ENCODE data around the gene ODAM.
"Not testable (repeated sequence)": the region's sequence is repeated elsewhere in the genome, so short reads cannot be mapped to it uniquely, and the experiment has no call there.

ODAM gene

GRCh38 chr4:70225824-70226223 is 30.3 kb downstream of the ODAM start, which contains the start of gene FDCSP:
TSS of gene FDCSP (plus strand) at chr4:70226124. CDS start at chr4:70231195, 5,071 bp downstream.
- no peak within 1 kb of the TSS for H3K4me3 ChIP-seq (ENCODE audit: low read depth, low read length)
- TF ChIP-seq, protein P1, sequence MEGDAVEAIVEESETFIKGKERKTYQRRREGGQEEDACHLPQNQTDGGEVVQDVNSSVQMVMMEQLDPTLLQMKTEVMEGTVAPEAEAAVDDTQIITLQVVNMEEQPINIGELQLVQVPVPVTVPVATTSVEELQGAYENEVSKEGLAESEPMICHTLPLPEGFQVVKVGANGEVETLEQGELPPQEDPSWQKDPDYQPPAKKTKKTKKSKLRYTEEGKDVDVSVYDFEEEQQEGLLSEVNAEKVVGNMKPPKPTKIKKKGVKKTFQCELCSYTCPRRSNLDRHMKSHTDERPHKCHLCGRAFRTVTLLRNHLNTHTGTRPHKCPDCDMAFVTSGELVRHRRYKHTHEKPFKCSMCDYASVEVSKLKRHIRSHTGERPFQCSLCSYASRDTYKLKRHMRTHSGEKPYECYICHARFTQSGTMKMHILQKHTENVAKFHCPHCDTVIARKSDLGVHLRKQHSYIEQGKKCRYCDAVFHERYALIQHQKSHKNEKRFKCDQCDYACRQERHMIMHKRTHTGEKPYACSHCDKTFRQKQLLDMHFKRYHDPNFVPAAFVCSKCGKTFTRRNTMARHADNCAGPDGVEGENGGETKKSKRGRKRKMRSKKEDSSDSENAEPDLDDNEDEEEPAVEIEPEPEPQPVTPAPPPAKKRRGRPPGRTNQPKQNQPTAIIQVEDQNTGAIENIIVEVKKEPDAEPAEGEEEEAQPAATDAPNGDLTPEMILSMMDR (IDR thresholded peaks at IDR 0.05; ENCODE audit: low read depth, low read length), result no peak

GRCh38 chr4:70236125-70236524 is 40.6 kb downstream of the ODAM start:
- TF ChIP-seq, protein P1 (IDR thresholded peaks at IDR 0.05; ENCODE audit: low read depth, low read length), result no peak
- no peak overlapping the region for H3K4me3 ChIP-seq (ENCODE audit: low read depth, low read length)

DNA sequence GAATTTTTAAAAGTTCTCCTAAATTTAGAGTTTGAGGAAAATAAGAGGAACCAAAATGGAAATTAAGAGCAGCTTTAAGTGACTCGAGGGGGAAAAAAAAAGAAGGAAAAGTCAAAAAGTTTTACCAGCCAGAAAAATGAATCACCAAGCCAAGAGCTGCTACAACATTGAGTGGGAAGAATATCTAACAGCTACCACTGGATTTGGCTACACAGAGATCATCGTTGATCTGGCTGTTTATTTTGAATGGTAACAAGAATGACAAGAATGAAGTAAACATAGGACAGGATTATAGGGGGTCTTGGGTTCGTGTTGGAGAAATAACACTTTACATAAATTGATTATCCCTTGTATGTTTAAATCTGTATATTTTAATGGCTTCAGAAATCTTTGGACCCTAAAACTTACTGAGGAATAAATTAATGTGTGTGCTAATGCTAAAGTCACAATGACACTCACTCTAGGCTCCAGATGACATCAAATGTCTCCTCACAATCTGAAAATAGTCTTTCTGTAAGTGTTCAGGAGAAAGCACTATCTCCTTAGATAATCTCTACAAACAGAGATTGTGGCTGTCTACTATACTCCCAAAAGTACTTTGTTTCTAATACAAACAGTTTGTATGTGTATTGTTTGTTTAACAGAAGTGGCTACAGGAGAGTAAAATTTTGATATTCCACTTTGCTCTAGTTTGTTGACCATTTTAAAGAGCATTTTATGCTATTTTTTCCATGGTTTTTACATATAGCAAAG is 43.8 kb downstream of the ODAM start:
- TF ChIP-seq, protein P1 (IDR thresholded peaks at IDR 0.05; ENCODE audit: low read depth, low read length), result no peak
- H3K4me3 ChIP-seq (ENCODE audit: low read depth, low read length), result no peak overlapping the region

DNA sequence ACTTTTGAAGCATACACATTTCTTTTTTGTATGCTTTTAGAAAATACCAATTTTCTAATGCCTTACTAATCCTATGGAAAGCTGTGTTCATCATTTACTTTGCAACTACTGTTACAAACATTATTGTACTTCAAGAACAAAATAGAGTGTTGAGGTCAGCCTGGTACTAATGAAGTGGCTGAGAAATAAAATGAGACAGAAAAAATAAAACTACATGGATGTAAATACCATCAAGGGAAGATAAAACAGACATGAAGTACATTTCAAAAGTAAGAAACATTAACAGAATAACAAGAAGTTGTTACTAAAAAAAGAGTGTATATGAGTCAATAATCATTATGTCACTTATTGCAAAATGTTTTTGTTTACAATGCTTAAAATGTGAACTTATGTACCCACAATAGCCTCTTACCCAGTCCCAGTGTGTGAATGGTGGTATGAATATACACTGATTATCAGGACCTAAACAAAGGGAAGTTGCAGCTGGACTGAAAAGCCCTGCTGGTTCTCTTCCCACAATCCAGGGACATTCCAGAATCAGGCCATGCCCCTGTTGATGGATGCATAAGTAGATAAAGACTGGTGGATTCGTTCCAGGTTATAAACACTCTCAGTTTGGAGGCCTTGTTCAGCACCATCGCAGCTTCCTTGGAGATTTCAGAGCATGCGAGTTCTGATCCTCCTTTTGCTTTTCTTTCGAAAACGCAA is 44.5 kb downstream of the ODAM start:
- TF ChIP-seq, protein P1 (IDR thresholded peaks at IDR 0.05; ENCODE audit: low read depth, low read length), result no peak
- H3K4me3 ChIP-seq (ENCODE audit: low read depth, low read length), result no peak overlapping the region

GRCh38 chr4:70242297-70242696 is 46.8 kb downstream of the ODAM start, which contains the start of gene CSN3:
TSS of gene CSN3 (plus strand) at chr4:70242597. CDS start at chr4:70244820, 2,223 bp downstream.
- not testable (repeated sequence) for H3K4me3 ChIP-seq (ENCODE audit: low read depth, low read length)

DNA sequence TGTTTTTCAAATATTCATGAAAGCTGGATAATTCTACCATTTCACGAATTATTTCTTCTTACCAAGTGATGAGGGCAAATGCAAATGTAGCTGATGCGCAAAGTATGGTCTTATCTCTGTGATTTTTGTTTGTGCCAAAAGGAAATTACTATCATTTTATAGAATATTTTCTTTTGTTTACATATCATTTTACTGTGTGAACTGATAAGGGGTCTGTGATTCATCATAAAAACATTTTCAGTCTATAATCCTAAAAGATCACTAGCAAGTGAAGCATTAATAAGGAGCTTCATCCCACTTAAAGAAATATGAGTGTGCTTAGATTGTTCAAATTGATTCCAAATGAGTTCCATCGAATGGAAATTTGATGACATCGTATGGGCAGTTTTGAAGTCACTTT is 47.6 kb downstream of the ODAM start:
- no peak overlapping the region for H3K4me3 ChIP-seq (ENCODE audit: low read depth, low read length)
- TF ChIP-seq, protein P1 (IDR thresholded peaks at IDR 0.05; ENCODE audit: low read depth, low read length), result no peak

DNA sequence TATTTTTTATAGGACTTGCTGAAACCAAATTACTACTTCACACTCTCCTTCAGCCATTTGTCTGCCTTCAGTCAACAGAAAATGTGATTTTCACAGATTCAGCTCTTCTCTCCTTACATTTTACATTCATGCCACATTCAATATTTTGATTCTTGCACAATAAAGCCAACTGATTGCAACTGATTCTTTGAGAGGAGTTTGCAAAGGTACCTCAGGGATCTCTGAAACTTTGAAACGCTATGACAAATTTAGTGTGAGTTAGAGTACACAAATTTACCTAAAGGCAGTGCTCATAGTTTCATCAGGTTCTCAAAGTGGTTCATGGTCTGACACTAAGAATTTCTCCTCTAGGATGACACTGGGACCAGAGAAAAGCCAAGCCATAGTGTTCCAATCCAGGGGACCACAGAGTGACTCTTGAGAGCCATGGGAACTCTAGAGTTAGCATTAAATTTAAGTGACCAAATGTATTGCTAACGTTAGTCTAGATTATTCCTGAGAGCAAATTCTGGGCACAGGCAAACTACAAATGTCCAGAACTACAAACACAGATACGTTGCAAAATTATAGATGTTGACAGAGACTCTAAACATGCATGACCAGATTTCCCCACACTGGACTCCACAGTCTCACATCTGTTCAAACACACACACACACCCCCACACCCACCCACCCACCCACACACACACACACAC is 55.9 kb downstream of the ODAM start:
- TF ChIP-seq, protein P1 (IDR thresholded peaks at IDR 0.05; ENCODE audit: low read depth, low read length), result no peak
- no peak overlapping the region for H3K4me3 ChIP-seq (ENCODE audit: low read depth, low read length)

Measured in WI38 (cell line).